ENCODE results near the gene RPL27.

RPL27 gene

GRCh38 chr17:43021741-43022512 lies 23.7 kb downstream of the RPL27 start, which contains the start of gene VAT1:
TSS of gene VAT1 (minus strand) at chr17:43022385. CDS start at chr17:43022322, 63 bp downstream.
- peak; percentile 69 for FAIRE-seq

- FAIRE-seq = peak; percentile 94
Measured at GRCh38 chr17:43024407-43025289, 26.4 kb downstream of the RPL27 start, which contains the start of gene RND2. TSS of gene RND2 (plus strand) at chr17:43025231. CDS start at chr17:43025348, 117 bp downstream.

- FAIRE-seq = no peak
Measured at GRCh38 chr17:43025290-43025657, 27.1 kb downstream of the RPL27 start.

GRCh38 chr17:43025766-43026537 lies 27.7 kb downstream of the RPL27 start:
- no peak for FAIRE-seq

- FAIRE-seq = no peak
Measured at GRCh38 chr17:43026595-43026994, 28.4 kb downstream of the RPL27 start.

- FAIRE-seq = no peak
Measured at GRCh38 chr17:43027091-43028032, 29.1 kb downstream of the RPL27 start.

- no peak for FAIRE-seq
Measured at GRCh38 chr17:43028221-43028861, 30.1 kb downstream of the RPL27 start.

GRCh38 chr17:43030137-43030767 lies 32.0 kb downstream of the RPL27 start:
- no peak for FAIRE-seq

- no peak for FAIRE-seq
Measured at GRCh38 chr17:43031666-43032065, 33.4 kb downstream of the RPL27 start.

GRCh38 chr17:43033948-43034881 lies 36.0 kb downstream of the RPL27 start:
- FAIRE-seq = no peak

GRCh38 chr17:43034894-43035293 lies 36.7 kb downstream of the RPL27 start:
- FAIRE-seq = no peak

- no peak for FAIRE-seq
Measured at GRCh38 chr17:43039646-43040045, 41.4 kb downstream of the RPL27 start.

- no peak for FAIRE-seq
Measured at GRCh38 chr17:43040655-43041054, 42.4 kb downstream of the RPL27 start.

- FAIRE-seq = no peak
Measured at GRCh38 chr17:43042025-43042628, 43.9 kb downstream of the RPL27 start.

- no peak for FAIRE-seq
Measured at GRCh38 chr17:43043307-43043706, 45.1 kb downstream of the RPL27 start.

GRCh38 chr17:43044024-43044423 lies 45.8 kb downstream of the RPL27 start:
- FAIRE-seq = no peak

- no peak for FAIRE-seq
Measured at GRCh38 chr17:43051969-43052368, 53.8 kb downstream of the RPL27 start.
